ENCODE results near the gene ASB2.

DNA sequence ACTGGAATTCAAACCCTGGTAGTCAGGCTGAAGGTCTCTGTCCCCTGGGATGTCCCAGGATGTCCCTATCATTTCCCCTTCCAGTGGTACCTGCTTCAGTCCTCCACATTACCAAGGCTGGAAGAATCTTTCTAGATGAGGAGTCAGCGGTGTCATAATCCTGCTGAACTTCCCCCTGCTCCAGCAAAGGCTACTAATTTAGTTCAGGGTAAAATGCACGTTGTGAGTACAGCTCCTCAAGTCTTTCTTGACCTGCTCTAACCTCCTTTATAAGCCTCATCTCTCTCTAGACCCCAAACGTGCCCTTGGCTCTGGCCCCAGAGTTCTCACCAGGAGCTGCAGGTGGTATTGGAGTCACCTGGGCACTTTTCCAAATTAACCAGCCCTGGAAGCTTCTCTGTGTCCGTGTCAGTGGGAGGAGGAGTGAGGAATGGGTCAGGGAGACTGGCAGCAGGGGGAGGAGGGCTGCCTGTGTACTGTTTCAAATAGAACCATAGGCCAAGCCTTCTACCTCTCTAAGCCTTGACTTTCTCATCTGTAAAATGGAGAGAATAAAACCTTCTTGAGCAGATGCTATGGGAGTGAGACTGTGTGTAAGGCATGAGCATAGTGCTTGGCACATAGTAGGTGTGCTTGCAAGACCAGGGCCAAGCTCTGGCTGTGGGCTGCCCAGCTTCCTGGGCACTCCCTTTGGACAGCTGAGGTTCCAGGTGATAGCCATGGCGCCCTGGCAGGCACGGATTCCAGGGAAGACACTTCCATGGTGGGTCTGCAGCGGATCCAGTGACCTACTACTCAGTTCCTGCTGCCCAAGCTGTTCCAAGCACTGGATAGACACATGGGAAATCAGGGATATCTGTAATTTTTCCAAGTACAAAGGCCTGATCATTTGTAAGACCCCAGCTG lies 24.5 kb downstream of the ASB2 start:
- TF ChIP-seq TAF1 (IDR thresholded peaks at IDR 0.05; ENCODE audit: low read depth, low read length) (no peak), CTCF (IDR thresholded peaks at IDR 0.05; ENCODE audit: control extremely low read depth in 1 of 3, insufficient read depth in 1 of 3, low read depth in 1 of 3, low read length in 3 of 3) (no peak), EP300 (IDR thresholded peaks at IDR 0.05; ENCODE audit: borderline replicate concordance in 1 of 2, low read depth in 2 of 2, low read length in 2 of 2) (no peak), SRF (IDR thresholded peaks at IDR 0.05; ENCODE audit: low read depth, low read length) (no peak), POLR2A (IDR thresholded peaks at IDR 0.05; ENCODE audit: control extremely low read depth in 1 of 2, low read depth in 2 of 2, low read length in 2 of 2) (no peak), RBBP5 (IDR thresholded peaks at IDR 0.05; ENCODE audit: borderline replicate concordance, low read depth, low read length) (no peak), TEAD4 (IDR thresholded peaks at IDR 0.05; ENCODE audit: low read depth, low read length) (no peak), GABPA (IDR thresholded peaks at IDR 0.05; ENCODE audit: borderline replicate concordance, insufficient read depth, low read length) (no peak), KDM5A (IDR thresholded peaks at IDR 0.05; ENCODE audit: low read length) (no peak), RAD21 (IDR thresholded peaks at IDR 0.05 in 1 of 2, conservative IDR thresholded peaks at IDR 0.05 in 1 of 2; ENCODE audit: low read depth in 2 of 2, low read length in 2 of 2) (no peak)
- TF ChIP-seq, protein P1, sequence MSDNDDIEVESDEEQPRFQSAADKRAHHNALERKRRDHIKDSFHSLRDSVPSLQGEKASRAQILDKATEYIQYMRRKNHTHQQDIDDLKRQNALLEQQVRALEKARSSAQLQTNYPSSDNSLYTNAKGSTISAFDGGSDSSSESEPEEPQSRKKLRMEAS (IDR thresholded peaks at IDR 0.05): no peak
